C4-2B (cell line): ENCODE data around the gene MYNN.

Experiments used
- H3K27ac ChIP-seq: fragments of 450-650 bp; 2 replicates; pipeline ENCODE4 v1.5.1; 2017
- CTCF ChIP-seq: fragments of 450-650 bp; conservative IDR thresholded peaks from 2 replicates; pipeline ENCODE4 v1.5.1; 2017; ENCODE audit warnings: mild to moderate bottlenecking
- ZFX ChIP-seq: fragments of 450-650 bp; IDR thresholded peaks from 2 replicates; pipeline ENCODE4 v1.6.1; 2017

MYNN gene

GRCh38 chr3:169815590-169816150 lies 42.5 kb downstream of the MYNN start:
- H3K27ac ChIP-seq: no peak overlapping the region
- TF ChIP-seq ZFX (no peak), CTCF (no peak)

- no peak overlapping the region for H3K27ac ChIP-seq
- TF ChIP-seq CTCF (no peak), ZFX (no peak)
Measured at GRCh38 chr3:169818316-169818715, 45.1 kb downstream of the MYNN start.

- no peak overlapping the region for H3K27ac ChIP-seq
- no peak for TF ChIP-seq ZFX
- TF ChIP-seq CTCF: no peak
Measured at GRCh38 chr3:169822091-169822490, 48.9 kb downstream of the MYNN start.

GRCh38 chr3:169822540-169822939 lies 49.3 kb downstream of the MYNN start:
- TF ChIP-seq CTCF (no peak), ZFX (no peak)
- H3K27ac ChIP-seq: no peak overlapping the region

- no peak overlapping the region for H3K27ac ChIP-seq
- TF ChIP-seq CTCF (no peak), ZFX (no peak)
Measured at GRCh38 chr3:169822983-169823382, 49.8 kb downstream of the MYNN start.

GRCh38 chr3:169825316-169825715 lies 52.1 kb downstream of the MYNN start:
- no peak for TF ChIP-seq ZFX
- no peak for TF ChIP-seq CTCF

GRCh38 chr3:169827712-169828111 lies 54.5 kb downstream of the MYNN start:
- H3K27ac ChIP-seq: no peak overlapping the region
- TF ChIP-seq CTCF (no peak), ZFX (no peak)

More at GRCh38 chr3:169825316-169825715, 52.1 kb downstream of the MYNN start:
- no peak overlapping the region for H3K27ac ChIP-seq
